KMS-11 (cell line): ENCODE measurements around the gene TPX2.

Experiments used
- H2AFZ ChIP-seq: fragments of 200-600 bp; sonication (generic); 2 replicates; pipeline ENCODE4 v1.6.1; 2016; ENCODE audit warnings: antibody characterized with exemption, mixed run types, low read depth
- H3K27ac ChIP-seq: fragments of 200-600 bp; sonication (generic); 2 replicates; pipeline ENCODE4 v1.6.1; 2016; ENCODE audit warnings: mild to moderate bottlenecking, mixed run types
- H3K27me3 ChIP-seq: fragments of 200-600 bp; sonication (generic); 2 replicates; pipeline ENCODE4 v1.6.1; 2017; ENCODE audit warnings: mild to moderate bottlenecking, low read depth, mixed run types, moderate library complexity; ENCODE audit not compliant: insufficient read depth
- H3K36me3 ChIP-seq: fragments of 200-600 bp; sonication (generic); 2 replicates; pipeline ENCODE4 v1.6.1; 2017; ENCODE audit warnings: mild to moderate bottlenecking, mixed run types; ENCODE audit not compliant: insufficient read depth
- H3K4me1 ChIP-seq: fragments of 200-600 bp; sonication (generic); 2 replicates; pipeline ENCODE4 v1.6.1; 2016; ENCODE audit warnings: mild to moderate bottlenecking, low read depth, mixed run types; ENCODE audit not compliant: poor library complexity, severe bottlenecking
- H3K4me2 ChIP-seq: fragments of 200-600 bp; sonication (generic); 2 replicates; pipeline ENCODE4 v1.7.0; 2016; ENCODE audit warnings: mild to moderate bottlenecking, mixed run types
- H3K4me3 ChIP-seq: fragments of 200-600 bp; sonication (generic); IDR thresholded peaks from 2 replicates; pipeline ENCODE4 v1.6.1; 2017; ENCODE audit warnings: low read depth, low read length, mixed read lengths; ENCODE audit not compliant: insufficient read depth
- H3K79me2 ChIP-seq: fragments of 200-600 bp; sonication (generic); 2 replicates; pipeline ENCODE4 v1.6.1; 2016; ENCODE audit warnings: low read depth, mixed run types; ENCODE audit not compliant: insufficient read depth
- H3K9ac ChIP-seq: fragments of 200-600 bp; sonication (generic); 2 replicates; pipeline ENCODE4 v1.6.1; 2016; ENCODE audit warnings: mild to moderate bottlenecking, mixed run types
- H4K20me1 ChIP-seq: fragments of 200-600 bp; sonication (generic); 2 replicates; pipeline ENCODE4 v1.6.1; 2016; ENCODE audit warnings: mild to moderate bottlenecking, mixed run types; ENCODE audit not compliant: insufficient read depth
- CTCF ChIP-seq: fragments of 200-600 bp; sonication (generic); conservative IDR thresholded peaks from 2 replicates; pipeline ENCODE4 v1.6.1; 2017; ENCODE audit warnings: low read depth, mild to moderate bottlenecking, antibody characterized with exemption, low read length, moderate library complexity, mixed read lengths

The TPX2 gene

GRCh38 chr20:31706607-31707257 is 32.4 kb upstream of the TPX2 start:
- H4K20me1 ChIP-seq, result no peaks in the 10 kb centered on the region
- no peaks in the 10 kb centered on the region for H3K27me3 ChIP-seq
- peaks cover 68% of the 10 kb centered on the region for H3K79me2 ChIP-seq
- H3K9ac ChIP-seq, result peak overlapping the region; percentile 2; the same call in 1 of the 2 replicates
- peaks cover 100% of the 10 kb centered on the region for H3K4me1 ChIP-seq
- H3K36me3 ChIP-seq, result peaks cover 3% of the 10 kb centered on the region; the same call in 1 of the 2 replicates
- TF ChIP-seq CTCF, result no peak
- peak overlapping the region; percentile 86 for H3K27ac ChIP-seq
- H2AFZ ChIP-seq, result no peak overlapping the region
- peak overlapping the region; percentile 89 for H3K4me2 ChIP-seq
- H3K4me3 ChIP-seq, result no peak overlapping the region

- no peaks in the 10 kb centered on the region for H4K20me1 ChIP-seq
- peak overlapping the region; percentile 86 for H3K27ac ChIP-seq
- no peak for TF ChIP-seq CTCF
- no peak overlapping the region for H2AFZ ChIP-seq
- H3K27me3 ChIP-seq, result no peaks in the 10 kb centered on the region
- H3K4me2 ChIP-seq, result peak overlapping the region; percentile 89
- no peak overlapping the region for H3K4me3 ChIP-seq
- H3K9ac ChIP-seq, result no peak overlapping the region
- peaks cover 3% of the 10 kb centered on the region; the same call in 1 of the 2 replicates for H3K36me3 ChIP-seq
- H3K4me1 ChIP-seq, result peaks cover 100% of the 10 kb centered on the region
- peaks cover 68% of the 10 kb centered on the region for H3K79me2 ChIP-seq
These were observed 31.9 kb upstream of the TPX2 start for GRCh38 chr20:31707258-31707615.

- Histone ChIP-seq H3K9ac (peak overlapping the region; percentile 45; the same call in 1 of the 2 replicates), H3K36me3 (peaks cover 3% of the 10 kb centered on the region; the same call in 1 of the 2 replicates), H3K4me1 (peaks cover 100% of the 10 kb centered on the region)
These were observed 30.9 kb upstream of the TPX2 start for GRCh38 chr20:31707994-31708735.

More at GRCh38 chr20:31707994-31708735, 30.9 kb upstream of the TPX2 start:
- H3K79me2 ChIP-seq, result peaks cover 71% of the 10 kb centered on the region
- no peaks in the 10 kb centered on the region for H4K20me1 ChIP-seq
- H3K27me3 ChIP-seq, result no peaks in the 10 kb centered on the region
- H3K4me3 ChIP-seq, result no peak overlapping the region
- H3K27ac ChIP-seq, result peak overlapping the region; percentile 86
- H2AFZ ChIP-seq, result no peak overlapping the region
- TF ChIP-seq CTCF, result no peak
- H3K4me2 ChIP-seq, result peak overlapping the region; percentile 89
